Mesenchymal stem cell (in vitro differentiated cells and primary cell): Measurements from ENCODE around the gene LIN7B.

Source experiments
- DNase-seq: peaks from one replicate; pipeline ENCODE4 v3.0.0-alpha.2; 2013
- H2AFZ ChIP-seq: one replicate; pipeline ENCODE4 v1.6.1; 2013; ENCODE audit warnings: low read depth, mild to moderate bottlenecking, control low read depth, inconsistent platforms, low read length, moderate library complexity
- H2AK5ac ChIP-seq: 2 replicates; pipeline ENCODE4 v1.6.1; 2013; ENCODE audit warnings: low read length, moderate library complexity, mild to moderate bottlenecking, inconsistent platforms; ENCODE audit not compliant: severe bottlenecking
- H2BK120ac ChIP-seq: one replicate; pipeline ENCODE4 v1.6.1; 2013; ENCODE audit warnings: low read depth, mild to moderate bottlenecking, inconsistent platforms, low read length, moderate library complexity
- H2BK12ac ChIP-seq, 2 experiments: one replicate each; pipeline ENCODE4 v1.6.1; 2013; ENCODE audit warnings: inconsistent platforms in 2 of 2, low read length in 2 of 2, mild to moderate bottlenecking in 2 of 2, moderate library complexity in 2 of 2, control low read depth in 1 of 2
- H2BK15ac ChIP-seq: one replicate; pipeline ENCODE4 v1.6.1; 2013; ENCODE audit warnings: mild to moderate bottlenecking, low read depth, inconsistent platforms; ENCODE audit not compliant: poor library complexity, severe bottlenecking
- H2BK5ac ChIP-seq: 2 replicates; pipeline ENCODE4 v1.6.1; 2013; ENCODE audit warnings: low read depth, mild to moderate bottlenecking, low read length, control low read depth, inconsistent platforms; ENCODE audit not compliant: poor library complexity, severe bottlenecking
- H3K14ac ChIP-seq, 2 experiments: one replicate each; pipeline ENCODE4 v1.6.1; 2013; ENCODE audit warnings: inconsistent platforms in 2 of 2, low read length in 2 of 2, control low read depth in 1 of 2, mild to moderate bottlenecking in 1 of 2, moderate library complexity in 1 of 2
- H3K18ac ChIP-seq, 2 experiments: one replicate each; pipeline ENCODE4 v1.6.1; 2013; ENCODE audit warnings: inconsistent platforms in 2 of 2, low read length in 2 of 2, control low read depth in 1 of 2, low read depth in 1 of 2, mild to moderate bottlenecking in 1 of 2
- H3K23ac ChIP-seq, 2 experiments: one replicate each; pipeline ENCODE4 v1.6.1; 2013; ENCODE audit warnings: inconsistent platforms in 2 of 2, low read length in 2 of 2, mild to moderate bottlenecking in 2 of 2, moderate library complexity in 2 of 2, control low read depth in 1 of 2
- H3K27ac ChIP-seq: 2 replicates; pipeline ENCODE4 v1.5.1; 2013; ENCODE audit warnings: mild to moderate bottlenecking, moderate library complexity, low read length, control low read depth, inconsistent platforms; ENCODE audit not compliant: poor library complexity, severe bottlenecking
- H3K27me3 ChIP-seq, 2 experiments: 2 replicates each; pipeline versions ENCODE4 v1.6.1 to v1.7.0; 2013; ENCODE audit warnings: low read length in 2 of 2, mild to moderate bottlenecking in 2 of 2, moderate library complexity in 2 of 2, control low read depth in 1 of 2, inconsistent platforms in 1 of 2; ENCODE audit not compliant: control insufficient read depth in 1 of 2, insufficient read depth in 1 of 2
- H3K36me3 ChIP-seq, 2 experiments: 2 replicates each; pipeline versions ENCODE4 v1.6.1 to v1.7.0; 2013; ENCODE audit warnings: low read length in 2 of 2, control low read depth in 1 of 2, inconsistent platforms in 1 of 2, low read depth in 1 of 2, mild to moderate bottlenecking in 1 of 2; ENCODE audit not compliant: insufficient read depth in 2 of 2, control insufficient read depth in 1 of 2
- H3K4ac ChIP-seq, 2 experiments: one replicate each; pipeline ENCODE4 v1.6.1; 2013; ENCODE audit warnings: inconsistent platforms in 2 of 2, low read length in 2 of 2, mild to moderate bottlenecking in 2 of 2, moderate library complexity in 2 of 2, control low read depth in 1 of 2, low read depth in 1 of 2
- H3K4me1 ChIP-seq: 2 replicates; pipeline ENCODE4 v1.6.1; 2013; ENCODE audit warnings: low read depth, low read length, control low read depth; ENCODE audit not compliant: control insufficient read depth, insufficient read depth
- H3K4me2 ChIP-seq: 2 replicates; pipeline ENCODE4 v1.6.1; 2013; ENCODE audit warnings: low read length, mild to moderate bottlenecking, inconsistent platforms; ENCODE audit not compliant: poor library complexity, severe bottlenecking
- H3K4me3 ChIP-seq, 2 experiments: 2 replicates each; pipeline versions ENCODE4 v1.5.1 to v1.7.0; 2013; ENCODE audit warnings: low read length in 2 of 2, mild to moderate bottlenecking in 2 of 2, control low read depth in 1 of 2, low read depth in 1 of 2; ENCODE audit not compliant: insufficient read depth in 1 of 2
- H3K79me1 ChIP-seq: replicated peaks from 2 replicates; pipeline ENCODE4 v1.6.1; 2013; ENCODE audit warnings: mild to moderate bottlenecking, control low read depth, low read length, inconsistent platforms; ENCODE audit not compliant: poor library complexity, severe bottlenecking
- H3K9ac ChIP-seq: 2 replicates; pipeline ENCODE4 v1.7.0; 2013; ENCODE audit warnings: mild to moderate bottlenecking, low read length, moderate library complexity
- H3K9me3 ChIP-seq: 2 replicates; pipeline ENCODE4 v1.7.0; 2013; ENCODE audit warnings: mild to moderate bottlenecking, low read length; ENCODE audit not compliant: control insufficient read depth
- H4K8ac ChIP-seq: one replicate; pipeline ENCODE4 v1.6.1; 2013; ENCODE audit warnings: inconsistent platforms, mild to moderate bottlenecking, low read length, moderate library complexity
- H4K91ac ChIP-seq: one replicate; pipeline ENCODE4 v1.6.1; 2013; ENCODE audit warnings: mild to moderate bottlenecking, low read length, inconsistent platforms
- WGBS: methylation state at CpG from one replicate; pipeline ENCODE4 v1.1.7; 2013; ENCODE audit warnings: mixed read lengths; 5-methylcytosine and 5-hydroxymethylcytosine counted together

The LIN7B gene

GRCh38 chr19:49103331-49104085, 10.7 kb upstream of the LIN7B start:
- 93% methylated on average over 31 of the region's 33 CpGs for WGBS
- H3K14ac ChIP-seq: no peak overlapping the region

GRCh38 chr19:49104229-49104864, 9.8 kb upstream of the LIN7B start:
- no peaks in the 10 kb centered on the region for H3K9me3 ChIP-seq
- no peak overlapping the region for H3K9ac ChIP-seq
- H3K79me1 ChIP-seq: peaks cover 56% of the 10 kb centered on the region
- H2AFZ ChIP-seq: no peak overlapping the region
- WGBS: 70% methylated on average over 27 of the region's 30 CpGs
- no peak overlapping the region for H3K23ac ChIP-seq
- DNase-seq: no peak
- no peak overlapping the region for H3K4ac ChIP-seq
- H3K27me3 ChIP-seq: no peaks in the 10 kb centered on the region
- no peak overlapping the region for H2BK12ac ChIP-seq
- H2AK5ac ChIP-seq: no peak overlapping the region
- peaks cover 2% of the 10 kb centered on the region for H3K4me1 ChIP-seq
- no peak overlapping the region for H2BK15ac ChIP-seq
- H3K14ac ChIP-seq: no peak overlapping the region
- H3K4me3 ChIP-seq: no peak overlapping the region
- H2BK5ac ChIP-seq: no peak overlapping the region
- no peak overlapping the region for H3K4me2 ChIP-seq
- H3K27ac ChIP-seq: no peak overlapping the region
- no peak overlapping the region for H4K91ac ChIP-seq
- H3K36me3 ChIP-seq: peaks cover 89 to 98% of the 10 kb centered on the region in 2 experiments
- H2BK120ac ChIP-seq: no peak overlapping the region
- no peak overlapping the region for H3K18ac ChIP-seq
- peak overlapping the region; percentile 28 for H4K8ac ChIP-seq

More at GRCh38 chr19:49103331-49104085, 10.7 kb upstream of the LIN7B start:
- H3K4me2 ChIP-seq: no peak overlapping the region
- H3K4ac ChIP-seq: no peak overlapping the region
- no peaks in the 10 kb centered on the region for H3K9me3 ChIP-seq
- peaks cover 64% of the 10 kb centered on the region for H3K79me1 ChIP-seq
- no peak overlapping the region for H3K23ac ChIP-seq
- H3K18ac ChIP-seq: no peak overlapping the region
- H2BK5ac ChIP-seq: no peak overlapping the region
- no peak overlapping the region for H2BK120ac ChIP-seq
- H3K27ac ChIP-seq: no peak overlapping the region
- no peaks in the 10 kb centered on the region for H3K27me3 ChIP-seq
- H3K36me3 ChIP-seq: peaks cover 89 to 99% of the 10 kb centered on the region in 2 experiments
- no peak overlapping the region for H4K8ac ChIP-seq
- H2BK15ac ChIP-seq: no peak overlapping the region
- no peak overlapping the region for H3K4me3 ChIP-seq
- H3K9ac ChIP-seq: no peak overlapping the region
- DNase-seq: no peak
- H2AFZ ChIP-seq: no peak overlapping the region
- peaks cover 2% of the 10 kb centered on the region for H3K4me1 ChIP-seq
- no peak overlapping the region for H4K91ac ChIP-seq
- H2BK12ac ChIP-seq: no peak overlapping the region
- H2AK5ac ChIP-seq: no peak overlapping the region

- Histone ChIP-seq H3K4me3 (no peak overlapping the region), H3K18ac (no peak overlapping the region), H2AK5ac (no peak overlapping the region), H2BK12ac (no peak overlapping the region), H3K27me3 (no peaks in the 10 kb centered on the region), H3K4ac (no peak overlapping the region), H3K23ac (no peak overlapping the region), H3K27ac (no peak overlapping the region), H2AFZ (no peak overlapping the region), H4K91ac (no peak overlapping the region), H3K36me3 (peaks cover 78 to 80% of the 10 kb centered on the region in 2 experiments), H3K4me2 (no peak overlapping the region), H3K4me1 (peaks cover 2% of the 10 kb centered on the region), H3K9ac (no peak overlapping the region), H4K8ac (no peak overlapping the region), H3K14ac (no peak overlapping the region), H2BK5ac (no peak overlapping the region), H3K9me3 (no peaks in the 10 kb centered on the region), H2BK120ac (no peak overlapping the region), H2BK15ac (no peak overlapping the region), H3K79me1 (peaks cover 45% of the 10 kb centered on the region)
- WGBS: 74% methylated on average over 12 of the region's 12 CpGs
- DNase-seq: peak; percentile 50
Observed at GRCh38 chr19:49106648-49107135, 7.5 kb upstream of the LIN7B start.

GRCh38 chr19:49107625-49108459, 6.3 kb upstream of the LIN7B start:
- no peak overlapping the region for H3K27ac ChIP-seq
- WGBS: 97% methylated on average over 89 of the region's 93 CpGs
- no peak overlapping the region for H3K14ac ChIP-seq

More at GRCh38 chr19:49107625-49108459, 6.3 kb upstream of the LIN7B start:
- H3K4me1 ChIP-seq: peaks cover 2% of the 10 kb centered on the region
- H3K27me3 ChIP-seq: no peaks in the 10 kb centered on the region
- no peak overlapping the region for H3K9ac ChIP-seq
- no peak overlapping the region for H3K4me3 ChIP-seq
- H2AK5ac ChIP-seq: no peak overlapping the region
- no peak overlapping the region for H4K8ac ChIP-seq
- H3K4ac ChIP-seq: no peak overlapping the region
- no peak overlapping the region for H4K91ac ChIP-seq
- no peak overlapping the region for H2BK12ac ChIP-seq
- H3K9me3 ChIP-seq: no peaks in the 10 kb centered on the region
- H2BK120ac ChIP-seq: no peak overlapping the region
- H3K36me3 ChIP-seq: peaks cover 69% of the 10 kb centered on the region in 2 experiments
- H3K18ac ChIP-seq: no peak overlapping the region
- H3K79me1 ChIP-seq: peaks cover 38% of the 10 kb centered on the region
- no peak overlapping the region for H3K23ac ChIP-seq
- no peak overlapping the region for H2BK5ac ChIP-seq
- H2BK15ac ChIP-seq: no peak overlapping the region
- no peak overlapping the region for H3K4me2 ChIP-seq
- no peak overlapping the region for H2AFZ ChIP-seq
- no peak for DNase-seq
